WTC11 (cell line): ENCODE data around the gene GPATCH2L.

Experiments
- CTCF ChIP-seq: fragments of 200-600 bp; IDR thresholded peaks from 2 replicates; pipeline ENCODE4 v1.8.0; 2022; ENCODE audit warnings: antibody characterized with exemption
- ETV6 ChIP-seq: sonication (generic); formaldehyde crosslinking; IDR thresholded peaks from 2 replicates; pipeline ENCODE4 v1.8.1; 2022; ENCODE audit warnings: mild to moderate bottlenecking, missing genetic modification reagents
- KAT7 ChIP-seq: sonication (generic); formaldehyde crosslinking; IDR thresholded peaks from 2 replicates; pipeline ENCODE4 v1.8.1; 2023; ENCODE audit warnings: missing genetic modification reagents, mild to moderate bottlenecking, borderline replicate concordance
- MAX ChIP-seq: sonication (generic); formaldehyde crosslinking; IDR thresholded peaks from 2 replicates; pipeline ENCODE4 v1.8.0; 2022; ENCODE audit warnings: mild to moderate bottlenecking, missing genetic modification reagents
- NR2C2 ChIP-seq: sonication (generic); formaldehyde crosslinking; IDR thresholded peaks from 2 replicates; pipeline ENCODE4 v1.8.0; 2022; ENCODE audit warnings: mild to moderate bottlenecking, missing genetic modification reagents
- PRDM15 ChIP-seq: sonication (generic); formaldehyde crosslinking; IDR thresholded peaks from 2 replicates; pipeline ENCODE4 v1.8.0; 2022; ENCODE audit warnings: missing genetic modification reagents
- RELA ChIP-seq: sonication (generic); formaldehyde crosslinking; IDR thresholded peaks from 2 replicates; pipeline ENCODE4 v1.8.1; 2022; ENCODE audit warnings: missing genetic modification reagents, mild to moderate bottlenecking, borderline replicate concordance
- ZNF416 ChIP-seq: fragments of 250-450 bp; sonication (Bioruptor Pico); IDR thresholded peaks from 2 replicates; pipeline ENCODE4 v1.9.0; 2021; ENCODE audit warnings: mild to moderate bottlenecking, inconsistent platforms

- TF ChIP-seq CTCF (no peak), MAX (no peak), KAT7 (CRISPR knock-in tag) (no peak), ZNF416 (CRISPR knock-in tag) (no peak), NR2C2 (CRISPR knock-in tag) (no peak), PRDM15 (CRISPR knock-in tag) (no peak), RELA (no peak), ETV6 (no peak)
Measured at GRCh38 chr14:76125511-76125910, 26.2 kb upstream of the GPATCH2L start.
